HepG2 (cell line): ENCODE results near the gene NECTIN3. TPM values are rescaled to one million over a fixed set of nuclear protein-coding genes. Genes with fewer than 3 reads are reported as not detected.
A peak's percentile ranks its signal among the peaks of the same experiment; 100 is the strongest.

ENCODE experiments used
- ATAC-seq: fragments of 200-7000 bp; cut with Tn5 transposase; 3 replicates; pipeline ENCODE4 v1.9.1; 2020; ENCODE audit warnings: mild to moderate bottlenecking, moderate library complexity
- BruUV-seq: library from RNA; stranded (reverse); fragments of 400-500 nt; replicated peaks from 2 replicates; lab custom pipeline; 2021; lab: Mats Ljungman, UMichigan
- CTCF ChIA-PET: fragments of 300-600 bp; formaldehyde crosslinking; extraction: SDS; loops from one replicate; lab custom pipeline; 2021; ENCODE audit warnings: low total read pairs, inconsistent platforms, low intra/inter-chr PET ratio; lab: Yijun Ruan, JAX
- POLR2A ChIA-PET: fragments of 350-600 bp; sonication (Branson Sonifier 250); formaldehyde crosslinking; loops from one replicate; lab custom pipeline; 2020; ENCODE audit warnings: antibody characterized with exemption, inconsistent platforms; lab: Yijun Ruan, JAX
- DNase-seq: peaks from one replicate; pipeline ENCODE4 v3.0.0-alpha.2; 2015; ENCODE audit warnings: low spot score
- FAIRE-seq: peaks from 3 replicates; lab custom pipeline; 2011; peaks lifted over from hg19 to GRCh38; lab: Jason Lieb, UNC
- H2AFZ ChIP-seq: one replicate; pipeline ENCODE4 v1.6.1; 2011; ENCODE audit warnings: low read length, inconsistent platforms
- H3K27ac ChIP-seq: fragments of 300-600 bp; 3 replicates; pipeline ENCODE4 v1.8.0; 2011; ENCODE audit warnings: mixed run types, mild to moderate bottlenecking, mixed read lengths, low read length, inconsistent platforms; ENCODE audit not compliant: insufficient read depth; ENCODE audit errors: extremely low read length
- H3K27me3 ChIP-seq, 2 experiments: fragments of 200-600 bp in 1 of 2; 2 replicates in 1 of 2; 3 replicates in 1 of 2; pipeline versions ENCODE4 v1.6.0 to v1.8.0; 2011; ENCODE audit warnings: low read length in 2 of 2, mild to moderate bottlenecking in 2 of 2, moderate library complexity in 2 of 2, inconsistent platforms in 1 of 2; ENCODE audit not compliant: insufficient read depth in 2 of 2, control insufficient read depth in 1 of 2
- H3K36me3 ChIP-seq, 2 experiments: fragments of 200-600 bp in 1 of 2; replicated peaks in 1 of 2; 2 replicates in 1 of 2; 3 replicates in 1 of 2; pipeline versions ENCODE4 v1.5.1 to v1.8.0; 2011; ENCODE audit warnings: low read length in 2 of 2, inconsistent platforms in 1 of 2; ENCODE audit not compliant: insufficient read depth in 2 of 2, control insufficient read depth in 1 of 2
- H3K4me1 ChIP-seq: 2 replicates; pipeline ENCODE4 v1.5.1; 2012; ENCODE audit warnings: low read length, inconsistent platforms; ENCODE audit not compliant: insufficient read depth
- H3K4me2 ChIP-seq: 2 replicates; pipeline ENCODE4 v1.6.0; 2011; ENCODE audit warnings: low read depth, low read length, inconsistent platforms
- H3K4me3 ChIP-seq, 3 experiments: fragments of 200-600 bp in 1 of 3; sonication (generic), shearing (Covaris generic) in 1 of 3; replicated peaks in 1 of 3; 2 replicates each; pipeline ENCODE4 v1.5.1; 2011 to 2016; ENCODE audit warnings: low read length in 3 of 3, inconsistent platforms in 2 of 3, low read depth in 2 of 3, mild to moderate bottlenecking in 2 of 3, control low read depth in 1 of 3, mixed read lengths in 1 of 3; ENCODE audit not compliant: insufficient read depth in 1 of 3
- H3K79me2 ChIP-seq: one replicate; pipeline ENCODE4 v1.6.1; 2011; ENCODE audit warnings: low read length, inconsistent platforms; ENCODE audit not compliant: insufficient read depth
- H3K9ac ChIP-seq: 2 replicates; pipeline ENCODE4 v1.6.0; 2011; ENCODE audit warnings: mild to moderate bottlenecking, low read depth, low read length, inconsistent platforms; ENCODE audit not compliant: insufficient read depth
- H3K9me3 ChIP-seq: 2 replicates; pipeline ENCODE4 v1.5.1; 2012; ENCODE audit warnings: mild to moderate bottlenecking, low read length
- H4K20me1 ChIP-seq: 2 replicates; pipeline ENCODE4 v1.6.0; 2011; ENCODE audit warnings: inconsistent platforms, mild to moderate bottlenecking, low read length, moderate library complexity; ENCODE audit not compliant: insufficient read depth
- EP300 ChIP-seq, 3 experiments: sonication (generic) in 1 of 3; formaldehyde crosslinking in 1 of 3; IDR thresholded peaks; 2 replicates each; pipeline versions ENCODE4 v1.5.1 to v1.6.1; 2011 to 2020; ENCODE audit warnings: low read depth in 2 of 3, low read length in 2 of 3, borderline replicate concordance in 1 of 3, improper control_type of control experiment in 1 of 3, mild to moderate bottlenecking in 1 of 3, missing genetic modification reagents in 1 of 3, moderate library complexity in 1 of 3
- FOXA3 ChIP-seq: IDR thresholded peaks from 2 replicates; pipeline ENCODE4 v1.6.1; 2016; ENCODE audit warnings: missing genetic modification reagents, missing compliant biosample characterization
- MEIS2 ChIP-seq: sonication (generic); formaldehyde crosslinking; IDR thresholded peaks from 2 replicates; pipeline ENCODE4 v1.9.0; 2021; ENCODE audit warnings: mild to moderate bottlenecking, missing genetic modification reagents
- MLX ChIP-seq: IDR thresholded peaks from 2 replicates; pipeline ENCODE4 v1.6.1; 2016
- SAP130 ChIP-seq: IDR thresholded peaks from 2 replicates; pipeline ENCODE4 v1.6.1; 2016; ENCODE audit warnings: low read depth
- ZNF121 ChIP-seq: sonication (generic); formaldehyde crosslinking; IDR thresholded peaks from 2 replicates; pipeline ENCODE4 v1.5.0; 2020; ENCODE audit warnings: mild to moderate bottlenecking, missing genetic modification reagents
- ZNF644 ChIP-seq: IDR thresholded peaks from 2 replicates; pipeline ENCODE4 v1.6.1; 2016; ENCODE audit warnings: low read depth
- ZNF747 ChIP-seq: sonication (generic); formaldehyde crosslinking; IDR thresholded peaks from 2 replicates; pipeline ENCODE4 v1.8.1; 2023; ENCODE audit warnings: missing genetic modification reagents, mild to moderate bottlenecking, borderline replicate concordance
- WGBS: methylation state at CpG from one replicate; pipeline ENCODE4 v1.1.6; 2017; ENCODE audit warnings: low lambda C conversion rate; 5-methylcytosine and 5-hydroxymethylcytosine counted together
- in situ Hi-C: cut with HindIII; loops from 2 replicates; pipeline ENCODE4 v1.10.0; 2017; ENCODE audit warnings: low pct_unique_long_range_greater_than_20kb; ENCODE audit not compliant: extremely low pct_ligation_motif_present
- intact Hi-C: fragments of 100-400 bp; cut with micrococcal nuclease; formaldehyde crosslinking; loops from one replicate; pipeline ENCODE4 v1.10.0; 2022; ENCODE audit not compliant: unreplicated experiment
- polyA plus RNA-seq, 8 experiments: library from polyadenylated mRNA; depleted of rRNA in 3 of 8; stranded (reverse) in 7 of 8; unstranded in 1 of 8; fragments of >200 nt; fragmentation: Illumina TruSeq in 4 of 8; extraction: Trizol in 4 of 8; gene quantifications; 2 replicates each; pipeline versions ENCODE4 v1.2.1 to v1.2.3, GENCODE V29; 2011 to 2016; ENCODE audit warnings: low read depth in 4 of 8, missing spikeins in 1 of 8, mixed read lengths in 1 of 8; ENCODE audit not compliant: insufficient read depth in 1 of 8
- total RNA-seq, 5 experiments: library from RNA; depleted of rRNA; stranded (reverse); fragments of >200 nt; fragmentation: Illumina TruSeq; extraction: Trizol; gene quantifications; 2 replicates each; pipeline ENCODE4 v1.2.3, GENCODE V29; 2016; ENCODE audit warnings: low read depth in 1 of 5
- TF ChIP-seq, protein P1 (sequence below): sonication (generic); formaldehyde crosslinking; IDR thresholded peaks from 2 replicates; pipeline ENCODE4 v1.8.1; 2023; ENCODE audit warnings: mild to moderate bottlenecking, inconsistent platforms, moderate library complexity, missing genetic modification reagents, borderline replicate concordance
- TF ChIP-seq, protein P2 (sequence below): sonication (generic); formaldehyde crosslinking; conservative IDR thresholded peaks from 2 replicates; pipeline ENCODE4 v1.4.0; 2020; ENCODE audit warnings: missing genetic modification reagents
- TF ChIP-seq, protein P3 (sequence below): IDR thresholded peaks from 2 replicates; pipeline ENCODE4 v1.6.1; 2012; ENCODE audit warnings: low read depth, low read length, improper control_type of control experiment
- TF ChIP-seq, protein P4 (sequence below): sonication (generic); formaldehyde crosslinking; conservative IDR thresholded peaks from 2 replicates; pipeline ENCODE4 v1.4.0; 2020; ENCODE audit warnings: mild to moderate bottlenecking, missing genetic modification reagents, moderate library complexity

NECTIN3 gene
- total and polyA plus RNA-seq, 2 of the 13 experiments (the other 11 are each of a cell fraction or from before 2014, with no cell fraction given): 10.4 to 45.1 TPM

- no TSS peak for BruUV-seq
- Histone ChIP-seq H3K4me2 (peak overlapping the region; percentile 37; the same call in 1 of the 2 replicates), H3K27ac (peak overlapping the region; percentile 29), H3K9ac (no peak overlapping the region), H3K4me1 (peaks cover 15% of the 10 kb centered on the region), H2AFZ (no peak overlapping the region), H4K20me1 (peaks cover 4% of the 10 kb centered on the region; the same call in 1 of the 2 replicates), H3K36me3 (no peaks in the 10 kb centered on the region), H3K79me2 (peaks cover 62% of the 10 kb centered on the region), H3K4me3 (no peak overlapping the region), H3K27me3 (no peaks in the 10 kb centered on the region), H3K9me3 (no peaks in the 10 kb centered on the region)
- ChIA-PET CTCF (no interaction called here), POLR2A (interaction anchor here (1.0 kb wide), 1 partner anchor 35 kb away, joined by 3 read pairs; no protein-coding TSS in a partner anchor)
- intact Hi-C loops (no loop called here), in situ Hi-C loops (no loop called here)
- DNase-seq (peak; percentile 67), FAIRE-seq (no peak), ATAC-seq (peak; percentile 75)
- 45% methylated on average over 3 of the region's 3 CpGs for WGBS
- peak; percentile 94 for TF ChIP-seq FOXA3 (CRISPR knock-in tag)
- TF ChIP-seq ZNF747 (CRISPR knock-in tag): no peak
- TF ChIP-seq, protein P1, sequence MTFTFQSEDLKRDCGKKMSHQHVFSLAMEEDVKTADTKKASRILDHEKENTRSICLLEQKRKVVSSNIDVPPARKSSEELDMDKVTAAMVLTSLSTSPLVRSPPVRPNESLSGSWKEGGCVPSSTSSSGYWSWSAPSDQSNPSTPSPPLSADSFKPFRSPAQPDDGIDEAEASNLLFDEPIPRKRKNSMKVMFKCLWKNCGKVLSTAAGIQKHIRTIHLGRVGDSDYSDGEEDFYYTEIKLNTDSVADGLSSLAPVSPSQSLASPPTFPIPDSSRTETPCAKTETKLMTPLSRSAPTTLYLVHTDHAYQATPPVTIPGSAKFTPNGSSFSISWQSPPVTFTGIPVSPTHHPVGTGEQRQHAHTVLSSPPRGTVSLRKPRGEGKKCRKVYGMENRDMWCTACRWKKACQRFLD (CRISPR knock-in tag): no peak
- TF ChIP-seq, protein P2, sequence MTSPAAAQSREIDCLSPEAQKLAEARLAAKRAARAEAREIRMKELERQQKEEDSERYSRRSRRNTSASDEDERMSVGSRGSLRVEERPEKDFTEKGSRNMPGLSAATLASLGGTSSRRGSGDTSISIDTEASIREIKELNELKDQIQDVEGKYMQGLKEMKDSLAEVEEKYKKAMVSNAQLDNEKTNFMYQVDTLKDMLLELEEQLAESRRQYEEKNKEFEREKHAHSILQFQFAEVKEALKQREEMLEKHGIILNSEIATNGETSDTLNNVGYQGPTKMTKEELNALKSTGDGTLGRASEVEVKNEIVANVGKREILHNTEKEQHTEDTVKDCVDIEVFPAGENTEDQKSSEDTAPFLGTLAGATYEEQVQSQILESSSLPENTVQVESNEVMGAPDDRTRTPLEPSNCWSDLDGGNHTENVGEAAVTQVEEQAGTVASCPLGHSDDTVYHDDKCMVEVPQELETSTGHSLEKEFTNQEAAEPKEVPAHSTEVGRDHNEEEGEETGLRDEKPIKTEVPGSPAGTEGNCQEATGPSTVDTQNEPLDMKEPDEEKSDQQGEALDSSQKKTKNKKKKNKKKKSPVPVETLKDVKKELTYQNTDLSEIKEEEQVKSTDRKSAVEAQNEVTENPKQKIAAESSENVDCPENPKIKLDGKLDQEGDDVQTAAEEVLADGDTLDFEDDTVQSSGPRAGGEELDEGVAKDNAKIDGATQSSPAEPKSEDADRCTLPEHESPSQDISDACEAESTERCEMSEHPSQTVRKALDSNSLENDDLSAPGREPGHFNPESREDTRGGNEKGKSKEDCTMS (CRISPR knock-in tag): no peak
- TF ChIP-seq, protein P3, sequence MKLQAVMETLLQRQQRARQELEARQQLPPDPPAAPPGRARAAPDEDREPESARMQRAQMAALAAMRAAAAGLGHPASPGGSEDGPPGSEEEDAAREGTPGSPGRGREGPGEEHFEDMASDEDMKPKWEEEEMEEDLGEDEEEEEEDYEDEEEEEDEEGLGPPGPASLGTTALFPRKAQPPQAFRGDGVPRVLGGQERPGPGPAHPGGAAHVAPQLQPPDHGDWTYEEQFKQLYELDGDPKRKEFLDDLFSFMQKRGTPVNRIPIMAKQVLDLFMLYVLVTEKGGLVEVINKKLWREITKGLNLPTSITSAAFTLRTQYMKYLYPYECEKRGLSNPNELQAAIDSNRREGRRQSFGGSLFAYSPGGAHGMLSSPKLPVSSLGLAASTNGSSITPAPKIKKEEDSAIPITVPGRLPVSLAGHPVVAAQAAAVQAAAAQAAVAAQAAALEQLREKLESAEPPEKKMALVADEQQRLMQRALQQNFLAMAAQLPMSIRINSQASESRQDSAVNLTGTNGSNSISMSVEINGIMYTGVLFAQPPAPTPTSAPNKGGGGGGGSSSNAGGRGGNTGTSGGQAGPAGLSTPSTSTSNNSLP: no peak
- peak in 1 of 2 experiments; percentile 52; a peak in 1 of 4 replicates for TF ChIP-seq EP300 (IDR thresholded peaks at IDR 0.05; ENCODE audit: low read depth in 2 of 2, low read length in 2 of 2)
- no peak for TF ChIP-seq EP300 (CRISPR knock-in tag; IDR thresholded peaks at IDR 0.05; ENCODE audit: borderline replicate concordance)
- no peak for TF ChIP-seq ZNF121 (CRISPR knock-in tag)
- no peak for TF ChIP-seq MLX (CRISPR knock-in tag)
- peak; percentile 57; the same call in 1 of the 2 replicates for TF ChIP-seq ZNF644 (CRISPR knock-in tag)
- TF ChIP-seq MEIS2 (CRISPR knock-in tag): no peak
- TF ChIP-seq, protein P4, sequence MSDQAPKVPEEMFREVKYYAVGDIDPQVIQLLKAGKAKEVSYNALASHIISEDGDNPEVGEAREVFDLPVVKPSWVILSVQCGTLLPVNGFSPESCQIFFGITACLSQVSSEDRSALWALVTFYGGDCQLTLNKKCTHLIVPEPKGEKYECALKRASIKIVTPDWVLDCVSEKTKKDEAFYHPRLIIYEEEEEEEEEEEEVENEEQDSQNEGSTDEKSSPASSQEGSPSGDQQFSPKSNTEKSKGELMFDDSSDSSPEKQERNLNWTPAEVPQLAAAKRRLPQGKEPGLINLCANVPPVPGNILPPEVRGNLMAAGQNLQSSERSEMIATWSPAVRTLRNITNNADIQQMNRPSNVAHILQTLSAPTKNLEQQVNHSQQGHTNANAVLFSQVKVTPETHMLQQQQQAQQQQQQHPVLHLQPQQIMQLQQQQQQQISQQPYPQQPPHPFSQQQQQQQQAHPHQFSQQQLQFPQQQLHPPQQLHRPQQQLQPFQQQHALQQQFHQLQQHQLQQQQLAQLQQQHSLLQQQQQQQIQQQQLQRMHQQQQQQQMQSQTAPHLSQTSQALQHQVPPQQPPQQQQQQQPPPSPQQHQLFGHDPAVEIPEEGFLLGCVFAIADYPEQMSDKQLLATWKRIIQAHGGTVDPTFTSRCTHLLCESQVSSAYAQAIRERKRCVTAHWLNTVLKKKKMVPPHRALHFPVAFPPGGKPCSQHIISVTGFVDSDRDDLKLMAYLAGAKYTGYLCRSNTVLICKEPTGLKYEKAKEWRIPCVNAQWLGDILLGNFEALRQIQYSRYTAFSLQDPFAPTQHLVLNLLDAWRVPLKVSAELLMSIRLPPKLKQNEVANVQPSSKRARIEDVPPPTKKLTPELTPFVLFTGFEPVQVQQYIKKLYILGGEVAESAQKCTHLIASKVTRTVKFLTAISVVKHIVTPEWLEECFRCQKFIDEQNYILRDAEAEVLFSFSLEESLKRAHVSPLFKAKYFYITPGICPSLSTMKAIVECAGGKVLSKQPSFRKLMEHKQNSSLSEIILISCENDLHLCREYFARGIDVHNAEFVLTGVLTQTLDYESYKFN (CRISPR knock-in tag): 0 out of 2 replicates have a peak, but pooled peaks have one; percentile 17
- TF ChIP-seq SAP130 (CRISPR knock-in tag): 0 out of 2 replicates have a peak, but pooled peaks have one; percentile 23
Measured at GRCh38 chr3:111106993-111107661, 35.5 kb downstream of the NECTIN3 start.
